Upper lobe of left lung (tissue), 4 donors: ENCODE measurements around the gene PF4V1.

Experiments used
- POLR2A ChIP-seq, 4 donors: fragments of 450-650 bp; IDR thresholded peaks; one replicate each; pipeline ENCODE4 v1.5.1; 2016 to 2017; ENCODE audit warnings: antibody characterized with exemption in 4 of 4, mild to moderate bottlenecking in 2 of 4
- POLR2AphosphoS5 ChIP-seq, 2 donors: sonication (generic); formaldehyde crosslinking; IDR thresholded peaks; one replicate each; pipeline ENCODE4 v1.5.1; 2017; ENCODE audit warnings: antibody characterized with exemption in 2 of 2
- TF ChIP-seq, protein P1 (sequence below), 6 experiments: fragments of 450-650 bp in 4 of 6; fragments of 200-600 bp in 2 of 6; sonication (generic) in 2 of 6; IDR thresholded peaks; one replicate each; pipeline ENCODE4 v1.5.1; 2016 to 2019; ENCODE audit warnings: antibody characterized with exemption in 6 of 6

- TF ChIP-seq, protein P1, sequence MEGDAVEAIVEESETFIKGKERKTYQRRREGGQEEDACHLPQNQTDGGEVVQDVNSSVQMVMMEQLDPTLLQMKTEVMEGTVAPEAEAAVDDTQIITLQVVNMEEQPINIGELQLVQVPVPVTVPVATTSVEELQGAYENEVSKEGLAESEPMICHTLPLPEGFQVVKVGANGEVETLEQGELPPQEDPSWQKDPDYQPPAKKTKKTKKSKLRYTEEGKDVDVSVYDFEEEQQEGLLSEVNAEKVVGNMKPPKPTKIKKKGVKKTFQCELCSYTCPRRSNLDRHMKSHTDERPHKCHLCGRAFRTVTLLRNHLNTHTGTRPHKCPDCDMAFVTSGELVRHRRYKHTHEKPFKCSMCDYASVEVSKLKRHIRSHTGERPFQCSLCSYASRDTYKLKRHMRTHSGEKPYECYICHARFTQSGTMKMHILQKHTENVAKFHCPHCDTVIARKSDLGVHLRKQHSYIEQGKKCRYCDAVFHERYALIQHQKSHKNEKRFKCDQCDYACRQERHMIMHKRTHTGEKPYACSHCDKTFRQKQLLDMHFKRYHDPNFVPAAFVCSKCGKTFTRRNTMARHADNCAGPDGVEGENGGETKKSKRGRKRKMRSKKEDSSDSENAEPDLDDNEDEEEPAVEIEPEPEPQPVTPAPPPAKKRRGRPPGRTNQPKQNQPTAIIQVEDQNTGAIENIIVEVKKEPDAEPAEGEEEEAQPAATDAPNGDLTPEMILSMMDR (IDR thresholded peaks at IDR 0.05), result no peak
- TF ChIP-seq POLR2AphosphoS5 (IDR thresholded peaks at IDR 0.05) (no peak), POLR2A (IDR thresholded peaks at IDR 0.05) (no peak)
Measured at GRCh38 chr4:73870768-73871167, 17.7 kb downstream of the PF4V1 start.
